Activated gamma-delta T cell treated with anti-CD3 and anti-CD28 coated beads, Interleukin-2, amount 50 U/mL, for 16 hours (primary cell): ENCODE data around the gene KIF1A.
"Not testable (repeated sequence)": the region's sequence is repeated elsewhere in the genome, so short reads cannot be mapped to it uniquely, and the experiment has no call there.

Experiments
- DNase-seq: peaks from one replicate; pipeline ENCODE4 v3.0.0-alpha.2; 2020; ENCODE audit warnings: low read depth

Gene KIF1A

GRCh38 chr2:240702640-240703011 lies 117.4 kb downstream of the KIF1A start:
- no peak for DNase-seq

GRCh38 chr2:240701736-240702639 lies 118.0 kb downstream of the KIF1A start:
- DNase-seq: no peak

DNA sequence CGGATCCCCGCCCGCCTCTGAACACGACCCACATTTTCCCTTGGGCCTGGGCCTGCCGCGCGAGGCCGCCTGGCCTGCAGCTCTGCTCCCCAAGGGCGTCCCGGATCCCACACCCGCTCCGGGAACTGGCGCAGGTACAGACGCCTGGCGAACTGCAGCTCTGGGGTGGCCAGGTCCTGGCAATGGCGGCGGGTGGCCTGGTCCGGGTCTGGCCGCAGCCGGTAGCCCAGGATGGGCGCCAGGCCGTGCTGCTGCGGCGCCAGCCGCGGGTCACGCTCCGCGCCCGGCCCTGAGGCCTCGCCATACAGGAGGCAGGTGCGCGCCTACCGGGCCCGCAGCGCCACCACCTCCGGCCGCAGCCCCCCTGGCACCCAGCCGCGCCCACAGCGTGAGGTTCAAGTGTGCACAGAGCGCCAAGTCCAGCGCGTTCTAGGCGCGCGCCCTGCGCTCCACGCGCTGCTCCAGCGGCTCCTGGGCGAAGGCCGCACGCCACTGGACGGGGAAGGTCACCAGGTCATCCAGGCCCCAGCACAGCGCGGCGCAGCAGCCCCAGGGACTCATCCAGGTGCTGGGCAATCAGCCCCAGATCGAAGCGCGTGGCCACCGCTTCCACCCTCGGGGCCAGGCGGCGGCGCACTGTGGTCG lies 118.8 kb downstream of the KIF1A start:
- no peak for DNase-seq

GRCh38 chr2:240700616-240701015 lies 119.4 kb downstream of the KIF1A start:
- DNase-seq: not testable (repeated sequence)

DNA sequence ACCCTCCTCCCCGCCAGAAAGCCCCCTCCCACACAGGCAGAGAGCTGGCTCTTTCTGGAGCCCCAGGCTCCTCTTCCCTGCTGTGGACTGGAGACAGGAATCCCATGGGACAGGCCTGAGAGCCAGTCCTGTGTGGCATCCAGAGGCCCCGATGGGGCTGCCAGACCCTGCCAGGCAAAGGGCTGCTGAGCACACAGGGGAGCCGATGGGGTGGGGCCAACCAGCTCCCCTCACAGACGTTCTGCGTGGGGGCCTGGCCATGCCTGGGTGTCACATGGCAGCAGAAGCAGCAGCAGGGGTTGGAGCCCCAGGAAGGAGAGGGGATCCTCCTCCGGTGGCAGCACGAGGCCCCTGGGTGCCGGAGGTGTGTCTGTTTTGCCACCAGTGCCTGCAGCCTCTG lies 120.2 kb downstream of the KIF1A start:
- not testable (repeated sequence) for DNase-seq

DNA sequence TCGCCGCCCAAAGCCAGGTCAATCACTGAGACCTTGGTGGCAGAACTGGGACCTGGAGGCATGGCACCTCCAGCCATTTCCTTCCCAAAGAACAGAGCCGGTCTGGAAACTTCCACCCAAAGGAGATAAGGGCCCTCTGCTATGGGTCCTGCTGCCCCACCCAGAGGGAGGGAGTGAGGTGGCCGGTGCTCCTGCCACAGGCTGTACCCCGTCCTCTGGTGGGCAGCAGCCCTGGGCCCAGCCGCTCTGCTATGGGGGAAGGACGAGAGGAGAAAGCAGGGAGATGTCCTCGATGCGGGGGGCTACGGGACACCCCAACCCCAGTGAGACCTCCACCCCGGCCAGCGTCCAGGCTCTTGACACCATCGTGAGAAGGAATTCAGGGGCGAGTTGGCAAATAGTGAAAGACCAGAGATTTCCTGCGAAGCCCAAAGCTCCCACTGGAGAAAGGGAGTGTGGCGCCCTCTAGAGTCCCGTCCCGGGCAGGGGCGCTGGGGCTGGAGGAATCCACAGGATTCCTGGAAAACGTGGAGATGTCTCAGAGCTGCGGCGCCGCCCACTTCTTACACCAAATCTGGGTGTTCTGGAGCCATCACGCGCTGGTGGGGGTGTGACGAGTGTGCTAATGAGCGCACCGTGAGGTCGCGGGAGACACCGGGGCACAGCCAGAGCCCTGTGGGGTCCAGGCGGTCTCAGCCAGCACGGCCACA lies 121.0 kb downstream of the KIF1A start:
- not testable (repeated sequence) for DNase-seq

GRCh38 chr2:240696469-240696868 lies 123.5 kb downstream of the KIF1A start:
- not testable (repeated sequence) for DNase-seq

DNA sequence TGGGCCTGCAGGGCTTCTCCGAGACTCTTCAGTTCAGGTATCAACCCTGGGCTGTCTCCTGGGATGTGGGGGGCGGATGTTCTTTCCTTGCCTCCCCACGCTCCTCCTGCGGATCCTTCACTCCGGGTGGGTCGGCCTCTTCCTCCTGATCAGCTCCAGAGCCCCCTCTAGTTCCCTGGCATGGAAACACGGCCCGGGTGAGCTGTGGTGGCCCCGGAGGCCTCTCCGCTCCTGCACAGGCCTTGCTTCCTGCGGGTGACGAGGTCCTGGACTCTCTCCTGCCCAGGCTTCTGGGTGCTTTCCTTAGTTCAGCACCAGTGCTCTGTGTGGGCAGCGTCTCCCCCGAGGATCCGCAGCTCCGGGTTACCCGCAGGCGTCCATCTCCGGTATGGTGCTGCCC lies 124.4 kb downstream of the KIF1A start:
- DNase-seq: not testable (repeated sequence)

DNA sequence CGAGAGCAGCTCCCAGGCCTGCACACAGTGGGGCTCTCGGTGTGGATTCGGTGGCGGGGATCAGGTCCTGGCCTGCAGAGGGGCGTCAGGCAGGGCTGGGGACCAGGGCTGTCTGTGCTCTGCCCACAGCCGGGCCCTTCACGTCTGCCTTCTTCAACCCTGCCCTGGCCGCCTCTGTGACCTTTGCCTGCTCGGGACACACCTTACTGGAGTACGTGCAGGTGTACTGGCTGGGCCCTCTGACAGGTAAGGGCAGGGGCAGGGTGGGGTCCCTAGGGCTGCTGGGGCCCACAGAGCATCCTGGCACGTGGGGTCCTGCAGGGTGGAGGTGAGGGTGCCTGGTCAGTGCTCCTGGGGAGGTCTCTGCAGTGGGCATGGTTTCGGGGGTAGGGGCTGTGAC lies 125.7 kb downstream of the KIF1A start:
- not testable (repeated sequence) for DNase-seq

DNA sequence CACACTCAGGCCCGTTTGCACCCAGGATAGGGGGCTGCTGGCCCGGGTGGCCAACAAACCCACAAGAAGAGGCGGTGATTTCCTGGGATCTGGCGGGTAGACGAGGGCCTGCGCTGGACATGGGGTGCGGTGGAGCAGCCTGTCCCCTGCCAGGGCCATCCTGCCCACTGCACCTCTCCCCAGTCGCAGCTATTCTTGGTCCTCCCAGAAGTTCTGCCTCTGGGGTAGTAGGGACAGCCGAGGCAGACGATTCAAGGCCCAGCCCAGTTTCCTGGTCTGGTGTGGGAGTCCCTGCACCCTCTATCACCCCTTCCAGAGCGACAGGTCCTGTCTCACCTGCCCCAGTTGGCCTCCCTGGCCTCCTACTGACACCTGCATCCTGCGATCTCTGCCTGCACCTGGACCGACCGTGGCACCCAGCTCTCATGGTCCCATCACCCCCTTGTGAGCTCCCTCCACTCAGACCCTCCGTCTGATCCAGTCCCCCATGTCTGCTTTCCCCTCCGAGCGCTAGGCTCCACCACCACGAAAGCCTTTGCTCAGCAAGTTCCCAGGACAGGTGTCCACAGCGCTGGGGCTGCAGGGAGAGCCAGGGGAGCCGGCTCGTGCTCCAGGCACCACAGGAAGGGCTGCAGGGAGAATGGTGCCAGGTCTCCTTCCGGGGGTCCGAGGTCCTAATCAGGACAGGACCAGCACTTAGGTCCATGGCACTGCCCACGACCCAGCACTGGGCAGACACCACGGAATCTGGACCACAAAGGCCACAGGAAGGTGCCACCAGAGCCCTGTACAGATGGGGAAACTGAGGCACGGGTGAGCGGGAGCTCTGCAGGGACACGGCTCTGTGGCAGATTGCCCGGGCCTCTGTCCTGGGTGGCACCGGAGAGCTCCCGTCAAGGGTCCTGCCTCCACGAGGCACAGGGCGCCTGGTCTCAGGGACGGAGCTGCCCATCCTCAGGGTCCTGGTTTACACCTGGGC lies 127.1 kb downstream of the KIF1A start:
- not testable (repeated sequence) for DNase-seq

DNA sequence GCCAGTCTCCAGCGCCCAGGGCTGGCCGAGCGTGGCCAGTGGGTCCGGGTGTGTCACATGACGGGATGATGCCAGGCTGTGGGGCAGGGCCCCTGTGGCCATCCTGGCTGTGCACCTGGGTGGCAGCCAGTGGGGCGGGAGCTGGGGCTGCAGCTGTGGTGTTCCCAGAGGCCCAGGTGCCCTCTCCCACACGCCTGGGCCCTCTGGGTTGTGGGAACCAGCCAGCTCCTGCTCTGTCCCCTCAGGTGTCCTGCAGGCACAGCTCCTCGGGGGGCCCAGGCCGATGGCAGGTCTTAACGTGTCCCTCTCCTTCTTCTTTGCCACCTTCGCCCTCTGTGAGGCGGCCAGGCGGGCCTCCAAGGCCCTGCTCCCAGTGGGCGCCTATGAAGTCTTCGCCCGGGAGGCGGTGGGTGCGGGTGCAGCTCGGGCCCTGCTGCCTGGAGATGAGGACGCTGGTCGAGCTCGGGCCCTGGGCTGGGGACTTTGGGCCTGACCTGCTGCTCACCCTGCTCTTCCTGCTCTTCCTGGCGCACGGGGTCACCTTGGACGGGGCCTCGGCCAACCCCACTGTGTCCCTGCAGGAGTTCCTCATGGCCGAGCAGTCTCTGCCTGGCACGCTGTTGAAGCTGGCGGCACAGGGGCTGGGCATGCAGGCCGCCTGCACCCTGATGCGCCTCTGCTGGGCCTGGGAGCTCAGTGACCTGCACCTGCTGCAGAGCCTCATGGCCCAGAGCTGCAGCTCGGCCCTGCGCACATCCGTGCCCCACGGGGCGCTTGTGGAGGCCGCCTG lies 128.2 kb downstream of the KIF1A start, which contains the start of gene AQP12A:
Gene AQP12A (plus strand): TSS at position 236 of the 790 bp plus-strand sequence. CDS start 48 bp downstream, at position 284.
- DNase-seq: not testable (repeated sequence)

DNA sequence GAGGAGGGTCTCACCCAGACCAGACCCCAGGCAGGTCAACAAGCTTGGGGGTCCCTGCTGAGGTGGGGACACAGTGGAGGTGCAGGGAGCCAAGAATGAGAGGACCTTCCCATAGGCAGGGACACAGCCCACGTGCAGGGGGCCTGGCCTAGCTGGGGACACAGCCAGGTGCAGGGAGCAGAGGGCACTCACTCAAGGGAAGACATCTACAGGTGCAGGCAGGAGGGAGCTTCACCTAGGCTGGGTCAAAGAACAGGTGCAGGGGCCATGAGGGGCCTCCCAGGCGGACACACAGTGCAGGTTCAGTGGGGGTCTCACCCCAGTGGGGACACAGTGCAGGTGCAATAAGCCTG lies 129.0 kb downstream of the KIF1A start:
- DNase-seq: not testable (repeated sequence)

DNA sequence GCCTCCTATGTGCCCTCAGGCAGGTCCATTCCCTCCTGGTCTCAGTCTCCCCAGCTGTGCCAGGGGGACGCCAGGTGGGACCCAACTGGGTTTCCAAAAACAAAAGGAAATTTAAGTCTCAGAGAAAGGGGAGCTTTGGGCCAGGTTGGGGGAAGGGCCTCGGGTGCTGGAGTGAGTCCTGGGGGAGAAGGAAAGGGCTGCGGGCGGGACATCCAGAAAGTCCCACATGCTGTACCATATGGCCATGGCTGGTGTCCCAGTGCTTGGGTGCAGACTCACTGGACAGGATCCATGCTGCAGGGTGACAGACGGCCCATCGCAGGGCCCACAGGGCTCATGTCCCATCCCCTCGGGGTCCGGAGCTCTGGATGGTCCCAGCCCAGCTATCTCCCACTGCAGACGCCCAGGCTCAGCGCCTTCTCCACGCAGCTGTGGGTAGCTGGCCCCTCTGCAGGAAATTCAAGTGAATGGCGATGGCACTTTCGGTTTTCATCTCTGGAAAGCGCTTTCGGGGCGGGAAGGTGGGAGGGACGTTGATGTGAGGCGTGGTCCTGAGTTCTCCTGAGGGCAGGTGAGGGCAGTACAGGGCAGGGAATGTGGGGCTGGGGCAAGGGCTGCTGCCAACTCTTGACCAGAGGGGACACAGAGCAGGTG lies 129.5 kb downstream of the KIF1A start:
- DNase-seq: not testable (repeated sequence)

DNA sequence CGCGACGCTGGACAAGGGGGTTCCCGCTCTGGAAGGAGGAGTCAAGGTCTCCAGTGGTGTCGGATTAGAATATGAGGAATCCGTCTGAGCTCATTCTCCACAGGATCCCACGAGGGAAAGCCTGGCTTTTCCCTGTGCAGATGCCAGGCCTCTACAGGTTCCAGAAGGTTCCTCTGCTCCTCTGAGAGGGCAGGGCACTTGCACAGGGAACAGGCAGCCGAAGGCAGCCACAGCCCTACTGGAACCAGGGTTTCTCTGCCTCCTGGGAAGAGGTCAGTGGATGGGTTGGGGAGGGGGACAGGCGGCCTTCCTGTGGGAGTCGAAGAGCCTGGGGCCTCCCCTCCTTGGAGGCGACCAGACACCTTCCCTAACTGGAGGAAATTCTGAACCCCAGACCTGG lies 130.0 kb downstream of the KIF1A start:
- DNase-seq: no peak

- DNase-seq: no peak
Observed at GRCh38 chr2:240688553-240688919, 131.5 kb downstream of the KIF1A start.

- no peak for DNase-seq
Observed at GRCh38 chr2:240687741-240688552, 132.1 kb downstream of the KIF1A start.

GRCh38 chr2:240687045-240687740 lies 132.8 kb downstream of the KIF1A start:
- no peak for DNase-seq

DNA sequence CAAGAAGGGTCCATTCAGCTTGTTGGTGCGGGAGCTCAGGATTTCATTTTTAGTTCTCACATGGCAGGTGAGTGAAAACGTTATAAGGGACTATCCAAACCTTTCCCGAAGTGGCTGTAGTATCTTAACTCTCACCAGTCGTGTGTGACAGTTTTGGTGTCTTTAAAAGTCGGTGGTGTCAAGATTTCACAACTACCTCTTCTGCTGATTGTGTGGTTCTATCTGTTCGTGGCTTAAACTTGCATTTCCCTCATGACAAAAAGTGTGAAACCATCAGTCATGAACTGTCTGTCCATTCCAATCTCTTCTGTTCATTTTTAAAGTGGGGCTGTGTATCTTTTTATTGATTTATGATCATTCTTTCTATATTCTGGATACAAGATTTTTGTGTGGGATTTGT lies 133.6 kb downstream of the KIF1A start:
- DNase-seq: no peak
